Karpas-422 (cell line): ENCODE data around the gene FASTKD3. TPM values are rescaled to one million over a fixed set of nuclear protein-coding genes. Genes with fewer than 3 reads are reported as not detected.

Source experiments
- DNase-seq: peaks from one replicate; pipeline ENCODE4 v3.0.0-alpha.2; 2015
- H2AFZ ChIP-seq: fragments of 200-600 bp; sonication (generic); 2 replicates; pipeline ENCODE4 v1.6.1; 2014; ENCODE audit warnings: antibody characterized with exemption, low read length, mixed read lengths
- H3K27ac ChIP-seq: fragments of 200-600 bp; sonication (generic); 2 replicates; pipeline ENCODE4 v1.5.1; 2014; ENCODE audit warnings: mild to moderate bottlenecking, low read length, moderate library complexity
- H3K27me3 ChIP-seq: fragments of 200-600 bp; sonication (generic); 2 replicates; pipeline ENCODE4 v1.6.1; 2014; ENCODE audit warnings: low read length, mixed read lengths
- H3K36me3 ChIP-seq: fragments of 200-600 bp; sonication (generic); 2 replicates; pipeline ENCODE4 v1.6.1; 2014; ENCODE audit warnings: low read length, mixed read lengths; ENCODE audit not compliant: insufficient read depth
- H3K4me1 ChIP-seq: fragments of 200-600 bp; sonication (generic); 2 replicates; pipeline ENCODE4 v1.6.1; 2014; ENCODE audit warnings: mild to moderate bottlenecking, low read length, mixed read lengths
- H3K4me2 ChIP-seq: fragments of 200-600 bp; sonication (generic); 2 replicates; pipeline ENCODE4 v1.6.1; 2014; ENCODE audit warnings: low read length, low read depth, mild to moderate bottlenecking; ENCODE audit not compliant: poor library complexity, severe bottlenecking
- H3K4me3 ChIP-seq: fragments of 200-600 bp; sonication (generic); 2 replicates; pipeline ENCODE4 v1.5.1; 2014; ENCODE audit warnings: mild to moderate bottlenecking, antibody characterized with exemption, low read length, mixed read lengths
- H3K79me2 ChIP-seq: fragments of 200-600 bp; sonication (generic); 2 replicates; pipeline ENCODE4 v1.6.1; 2014; ENCODE audit warnings: mild to moderate bottlenecking, low read length, mixed read lengths
- H3K9ac ChIP-seq: fragments of 200-600 bp; sonication (generic); 2 replicates; pipeline ENCODE4 v1.6.0; 2014; ENCODE audit warnings: low read length
- H3K9me2 ChIP-seq: fragments of 200-600 bp; sonication (generic), shearing (Covaris generic); replicated peaks from 2 replicates; pipeline ENCODE4 v1.6.0; 2014; ENCODE audit warnings: mild to moderate bottlenecking, low read length, moderate library complexity; ENCODE audit not compliant: insufficient read depth
- H3K9me3 ChIP-seq: fragments of 300-700, 200-600 bp; sonication (generic); 2 replicates; pipeline ENCODE4 v1.6.1; 2014; ENCODE audit warnings: low read length, mixed read lengths
- H4K20me1 ChIP-seq: fragments of 200-600 bp; sonication (generic); 2 replicates; pipeline ENCODE4 v1.6.1; 2014; ENCODE audit warnings: mild to moderate bottlenecking, antibody characterized with exemption, low read length, low read depth; ENCODE audit not compliant: insufficient read depth
- total RNA-seq: library from RNA; depleted of rRNA; stranded (reverse); fragments of >200 nt; shearing (Covaris generic); gene quantifications from 2 replicates; pipeline ENCODE4 v1.2.3, GENCODE V29; 2014; ENCODE audit warnings: low replicate concordance; rRNA removed

FASTKD3 gene
- total RNA-seq, 1 experiment from 2014 or later, result 25.3 TPM

- H3K27ac ChIP-seq, result no peak overlapping the region
- H3K9ac ChIP-seq, result no peak overlapping the region
- no peaks in the 10 kb centered on the region for H3K4me1 ChIP-seq
- H3K4me2 ChIP-seq, result no peak overlapping the region
- H3K36me3 ChIP-seq, result no peaks in the 10 kb centered on the region
- no peaks in the 10 kb centered on the region for H3K79me2 ChIP-seq
- no peak overlapping the region for H3K4me3 ChIP-seq
- H3K9me2 ChIP-seq, result no peaks in the 10 kb centered on the region
- no peaks in the 10 kb centered on the region for H3K9me3 ChIP-seq
- H3K27me3 ChIP-seq, result no peaks in the 10 kb centered on the region
- no peaks in the 10 kb centered on the region for H4K20me1 ChIP-seq
- no peak overlapping the region for H2AFZ ChIP-seq
- DNase-seq, result peak; percentile 83
Measured at GRCh38 chr5:7815892-7816534, 52.8 kb downstream of the FASTKD3 start.

- Histone ChIP-seq H3K9ac (no peak overlapping the region), H3K27ac (no peak overlapping the region), H3K27me3 (no peaks in the 10 kb centered on the region), H4K20me1 (no peaks in the 10 kb centered on the region), H3K9me2 (no peaks in the 10 kb centered on the region), H3K4me2 (no peak overlapping the region), H3K36me3 (no peaks in the 10 kb centered on the region), H3K4me1 (no peaks in the 10 kb centered on the region), H2AFZ (no peak overlapping the region), H3K79me2 (no peaks in the 10 kb centered on the region), H3K4me3 (no peak overlapping the region), H3K9me3 (no peaks in the 10 kb centered on the region)
- DNase-seq, result no peak
Measured at GRCh38 chr5:7814816-7815215, 54.0 kb downstream of the FASTKD3 start.

GRCh38 chr5:7813576-7813975 is 55.3 kb downstream of the FASTKD3 start:
- peaks cover 7% of the 10 kb centered on the region; the same call in 1 of the 2 replicates for H3K4me1 ChIP-seq
- no peak overlapping the region for H3K4me3 ChIP-seq
- H3K27ac ChIP-seq, result no peak overlapping the region
- H3K36me3 ChIP-seq, result no peaks in the 10 kb centered on the region
- H3K79me2 ChIP-seq, result no peaks in the 10 kb centered on the region
- no peaks in the 10 kb centered on the region for H3K9me2 ChIP-seq
- H3K4me2 ChIP-seq, result no peak overlapping the region
- no peaks in the 10 kb centered on the region for H4K20me1 ChIP-seq
- no peak overlapping the region for H3K9ac ChIP-seq
- no peak overlapping the region for H2AFZ ChIP-seq
- H3K9me3 ChIP-seq, result no peaks in the 10 kb centered on the region
- no peaks in the 10 kb centered on the region for H3K27me3 ChIP-seq
- no peak for DNase-seq

GRCh38 chr5:7813007-7813406 is 55.8 kb downstream of the FASTKD3 start:
- Histone ChIP-seq H3K9me2 (no peaks in the 10 kb centered on the region), H3K4me3 (no peak overlapping the region), H3K9ac (no peak overlapping the region)

GRCh38 chr5:7811715-7812114 is 57.1 kb downstream of the FASTKD3 start:
- no peaks in the 10 kb centered on the region for H3K79me2 ChIP-seq
- no peak overlapping the region for H3K4me2 ChIP-seq
- no peaks in the 10 kb centered on the region for H4K20me1 ChIP-seq
- H3K9me2 ChIP-seq, result no peaks in the 10 kb centered on the region
- no peak overlapping the region for H3K27ac ChIP-seq
- H3K9me3 ChIP-seq, result no peaks in the 10 kb centered on the region
- H3K27me3 ChIP-seq, result no peaks in the 10 kb centered on the region
- H2AFZ ChIP-seq, result no peak overlapping the region
- no peaks in the 10 kb centered on the region for H3K36me3 ChIP-seq
- no peak overlapping the region for H3K9ac ChIP-seq
- DNase-seq, result no peak
- peaks cover 7% of the 10 kb centered on the region; the same call in 1 of the 2 replicates for H3K4me1 ChIP-seq
- H3K4me3 ChIP-seq, result no peak overlapping the region

More at GRCh38 chr5:7813007-7813406, 55.8 kb downstream of the FASTKD3 start:
- Histone ChIP-seq H3K4me1 (peaks cover 7% of the 10 kb centered on the region; the same call in 1 of the 2 replicates), H4K20me1 (no peaks in the 10 kb centered on the region), H3K4me2 (no peak overlapping the region), H2AFZ (no peak overlapping the region), H3K36me3 (no peaks in the 10 kb centered on the region), H3K27me3 (no peaks in the 10 kb centered on the region), H3K27ac (no peak overlapping the region), H3K9me3 (no peaks in the 10 kb centered on the region), H3K79me2 (no peaks in the 10 kb centered on the region)
- DNase-seq, result no peak

Other genes starting within 250 kb of the FASTKD3 start
- gene CFAP90, start 17.9 kb downstream of the FASTKD3 start, total RNA-seq, result not detected in 2 replicates
- 41.4 and 44.2 TPM in 2 replicates for gene MTRR, start 117 bp upstream of the FASTKD3 start, total RNA-seq